HepG2 (cell line): ENCODE data around the gene CAB39. TPM values are rescaled to one million over a fixed set of nuclear protein-coding genes. Genes with fewer than 3 reads are reported as not detected.

Source experiments
- AGO2 ChIP-seq: fragments of 200-400 bp; formaldehyde crosslinking; optimal IDR thresholded peaks from 2 replicates; pipeline ENCODE3; 2017; ENCODE audit warnings: mild to moderate bottlenecking, low read depth, low read length, moderate library complexity
- ATM ChIP-seq: fragments of 450-650 bp; IDR thresholded peaks from 2 replicates; pipeline ENCODE4 v1.7.1; 2017; ENCODE audit warnings: mild to moderate bottlenecking, borderline replicate concordance
- CENPX ChIP-seq: sonication (generic); formaldehyde crosslinking; IDR thresholded peaks from 2 replicates; pipeline ENCODE4 v1.9.0; 2021; ENCODE audit warnings: mild to moderate bottlenecking, missing genetic modification reagents, moderate library complexity
- EEA1 ChIP-seq: sonication (generic); formaldehyde crosslinking; IDR thresholded peaks from 2 replicates; pipeline ENCODE4 v1.5.1; 2020; ENCODE audit warnings: mild to moderate bottlenecking, missing genetic modification reagents, borderline replicate concordance
- ETS1 ChIP-seq: sonication (generic); formaldehyde crosslinking; IDR thresholded peaks from 2 replicates; pipeline ENCODE4 v1.4.0; 2020; ENCODE audit warnings: missing genetic modification reagents
- GMEB2 ChIP-seq: IDR thresholded peaks from 2 replicates; pipeline ENCODE4 v1.6.1; 2016; ENCODE audit warnings: missing biosample characterization, missing genetic modification reagents, low read depth
- MBNL3 ChIP-seq: fragments of 250-450 bp; sonication (Bioruptor Pico); conservative IDR thresholded peaks from 2 replicates; pipeline ENCODE4 v1.8.0; 2022; ENCODE audit warnings: mild to moderate bottlenecking, inconsistent platforms
- MXD4 ChIP-seq: IDR thresholded peaks from 2 replicates; pipeline ENCODE4 v1.6.1; 2016; ENCODE audit warnings: mild to moderate bottlenecking, missing biosample characterization, missing genetic modification reagents
- NFIB ChIP-seq: sonication (generic); formaldehyde crosslinking; IDR thresholded peaks from 2 replicates; pipeline ENCODE4 v1.9.0; 2021; ENCODE audit warnings: missing genetic modification reagents, mild to moderate bottlenecking, borderline replicate concordance
- PLRG1 ChIP-seq: fragments of 450-650 bp; conservative IDR thresholded peaks from 2 replicates; pipeline ENCODE4 v1.6.1; 2016
- SP2 ChIP-seq: sonication (generic); formaldehyde crosslinking; IDR thresholded peaks from 2 replicates; pipeline ENCODE4 v1.5.1; 2020; ENCODE audit warnings: mild to moderate bottlenecking, missing genetic modification reagents
- SP5 ChIP-seq: IDR thresholded peaks from 2 replicates; pipeline ENCODE4 v1.6.1; 2016; ENCODE audit warnings: low read depth, borderline replicate concordance
- STAG1 ChIP-seq: sonication (generic); formaldehyde crosslinking; IDR thresholded peaks from 2 replicates; pipeline ENCODE4 v1.4.0; 2020; ENCODE audit warnings: missing genetic modification reagents
- ZC3H13 ChIP-seq: sonication (generic); formaldehyde crosslinking; IDR thresholded peaks from 2 replicates; pipeline ENCODE4 v1.8.1; 2023; ENCODE audit warnings: mild to moderate bottlenecking, missing genetic modification reagents, moderate library complexity
- ZFP36L2 ChIP-seq: sonication (generic); formaldehyde crosslinking; IDR thresholded peaks from 2 replicates; pipeline ENCODE4 v1.4.0; 2020; ENCODE audit warnings: missing genetic modification reagents
- ZFP41 ChIP-seq: sonication (generic); formaldehyde crosslinking; IDR thresholded peaks from 2 replicates; pipeline ENCODE4 v1.4.0; 2020; ENCODE audit warnings: mild to moderate bottlenecking, missing genetic modification reagents, borderline replicate concordance
- ZNF562 ChIP-seq: sonication (generic); formaldehyde crosslinking; IDR thresholded peaks from 2 replicates; pipeline ENCODE4 v1.8.0; 2022; ENCODE audit warnings: missing genetic modification reagents, borderline replicate concordance
- ZNF7 ChIP-seq: IDR thresholded peaks from 2 replicates; pipeline ENCODE4 v1.6.1; 2016; ENCODE audit warnings: missing biosample characterization, missing genetic modification reagents
- ZNF737 ChIP-seq: sonication (generic); formaldehyde crosslinking; IDR thresholded peaks from 2 replicates; pipeline ENCODE4 v1.5.0; 2020; ENCODE audit warnings: missing genetic modification reagents, mild to moderate bottlenecking, borderline replicate concordance
- polyA plus RNA-seq, 8 experiments: library from polyadenylated mRNA; depleted of rRNA in 3 of 8; stranded (reverse) in 7 of 8; unstranded in 1 of 8; fragments of >200 nt; fragmentation: Illumina TruSeq in 4 of 8; extraction: Trizol in 4 of 8; gene quantifications; 2 replicates each; pipeline versions ENCODE4 v1.2.1 to v1.2.3, GENCODE V29; 2011 to 2016; ENCODE audit warnings: low read depth in 4 of 8, missing spikeins in 1 of 8, mixed read lengths in 1 of 8; ENCODE audit not compliant: insufficient read depth in 1 of 8
- total RNA-seq, 5 experiments: library from RNA; depleted of rRNA; stranded (reverse); fragments of >200 nt; fragmentation: Illumina TruSeq; extraction: Trizol; gene quantifications; 2 replicates each; pipeline ENCODE4 v1.2.3, GENCODE V29; 2016; ENCODE audit warnings: low read depth in 1 of 5
- TF ChIP-seq, protein P1 (sequence below): sonication (generic); formaldehyde crosslinking; IDR thresholded peaks from 2 replicates; pipeline ENCODE4 v1.8.0; 2022; ENCODE audit warnings: missing genetic modification reagents, low read depth, mild to moderate bottlenecking, borderline replicate concordance
- TF ChIP-seq, protein P2 (sequence below): sonication (generic); formaldehyde crosslinking; IDR thresholded peaks from 2 replicates; pipeline ENCODE4 v1.9.0; 2021; ENCODE audit warnings: missing genetic modification reagents, mild to moderate bottlenecking, borderline replicate concordance
- TF ChIP-seq, protein P3 (sequence below): sonication (generic); formaldehyde crosslinking; IDR thresholded peaks from 2 replicates; pipeline ENCODE4 v1.5.0; 2020; ENCODE audit warnings: missing genetic modification reagents

Gene CAB39
- total and polyA plus RNA-seq, 2 of the 13 experiments (the other 11 are each of a cell fraction or from before 2014, with no cell fraction given), result 19.3 to 45.3 TPM

GRCh38 chr2:230712443-230713330 lies at the start of gene CAB39 (continued):
- TF ChIP-seq ZFP36L2 (no peak; the same call in 1 of the 2 replicates), MBNL3 (CRISPR knock-in tag) (no peak), ATM (no peak), MXD4 (CRISPR knock-in tag) (peak; percentile 68; the same call in 1 of the 2 replicates), STAG1 (peak; percentile 39; the same call in 1 of the 2 replicates), ETS1 (CRISPR knock-in tag) (no peak), SP2 (CRISPR knock-in tag) (no peak), ZNF7 (CRISPR knock-in tag) (no peak), ZNF562 (CRISPR knock-in tag) (no peak), NFIB (no peak), EEA1 (CRISPR knock-in tag) (peak; percentile 77), AGO2 (no peak), GMEB2 (peak; percentile 90), PLRG1 (no peak), CENPX (CRISPR knock-in tag) (no peak), ZFP41 (CRISPR knock-in tag) (no peak), ZNF737 (CRISPR knock-in tag) (no peak), ZC3H13 (CRISPR knock-in tag) (no peak), SP5 (CRISPR knock-in tag) (peak; percentile 60)
- TF ChIP-seq, protein P1, sequence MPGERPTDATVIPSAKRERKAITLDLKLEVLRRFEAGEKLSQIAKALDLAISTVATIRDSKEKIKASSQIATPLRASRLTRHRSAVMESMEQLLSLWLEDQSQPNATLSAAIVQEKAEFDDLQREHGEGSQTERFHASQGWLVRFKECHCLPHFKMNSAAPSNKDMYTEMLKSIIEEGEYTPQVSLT, result no peak
- TF ChIP-seq, protein P2, sequence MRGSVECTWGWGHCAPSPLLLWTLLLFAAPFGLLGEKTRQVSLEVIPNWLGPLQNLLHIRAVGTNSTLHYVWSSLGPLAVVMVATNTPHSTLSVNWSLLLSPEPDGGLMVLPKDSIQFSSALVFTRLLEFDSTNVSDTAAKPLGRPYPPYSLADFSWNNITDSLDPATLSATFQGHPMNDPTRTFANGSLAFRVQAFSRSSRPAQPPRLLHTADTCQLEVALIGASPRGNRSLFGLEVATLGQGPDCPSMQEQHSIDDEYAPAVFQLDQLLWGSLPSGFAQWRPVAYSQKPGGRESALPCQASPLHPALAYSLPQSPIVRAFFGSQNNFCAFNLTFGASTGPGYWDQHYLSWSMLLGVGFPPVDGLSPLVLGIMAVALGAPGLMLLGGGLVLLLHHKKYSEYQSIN (CRISPR knock-in tag), result no peak
- TF ChIP-seq, protein P3, sequence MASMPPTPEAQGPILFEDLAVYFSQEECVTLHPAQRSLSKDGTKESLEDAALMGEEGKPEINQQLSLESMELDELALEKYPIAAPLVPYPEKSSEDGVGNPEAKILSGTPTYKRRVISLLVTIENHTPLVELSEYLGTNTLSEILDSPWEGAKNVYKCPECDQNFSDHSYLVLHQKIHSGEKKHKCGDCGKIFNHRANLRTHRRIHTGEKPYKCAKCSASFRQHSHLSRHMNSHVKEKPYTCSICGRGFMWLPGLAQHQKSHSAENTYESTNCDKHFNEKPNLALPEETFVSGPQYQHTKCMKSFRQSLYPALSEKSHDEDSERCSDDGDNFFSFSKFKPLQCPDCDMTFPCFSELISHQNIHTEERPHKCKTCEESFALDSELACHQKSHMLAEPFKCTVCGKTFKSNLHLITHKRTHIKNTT, result no peak
